ENCODE results near the gene B4GAT1. TPM values are rescaled to one million over a fixed set of nuclear protein-coding genes. Genes with fewer than 3 reads are reported as not detected.

The B4GAT1 gene
- total and polyA plus RNA-seq, 2 of the 4 experiments (the other 2 are of a cell fraction): 10.6 to 18.4 TPM

DNA sequence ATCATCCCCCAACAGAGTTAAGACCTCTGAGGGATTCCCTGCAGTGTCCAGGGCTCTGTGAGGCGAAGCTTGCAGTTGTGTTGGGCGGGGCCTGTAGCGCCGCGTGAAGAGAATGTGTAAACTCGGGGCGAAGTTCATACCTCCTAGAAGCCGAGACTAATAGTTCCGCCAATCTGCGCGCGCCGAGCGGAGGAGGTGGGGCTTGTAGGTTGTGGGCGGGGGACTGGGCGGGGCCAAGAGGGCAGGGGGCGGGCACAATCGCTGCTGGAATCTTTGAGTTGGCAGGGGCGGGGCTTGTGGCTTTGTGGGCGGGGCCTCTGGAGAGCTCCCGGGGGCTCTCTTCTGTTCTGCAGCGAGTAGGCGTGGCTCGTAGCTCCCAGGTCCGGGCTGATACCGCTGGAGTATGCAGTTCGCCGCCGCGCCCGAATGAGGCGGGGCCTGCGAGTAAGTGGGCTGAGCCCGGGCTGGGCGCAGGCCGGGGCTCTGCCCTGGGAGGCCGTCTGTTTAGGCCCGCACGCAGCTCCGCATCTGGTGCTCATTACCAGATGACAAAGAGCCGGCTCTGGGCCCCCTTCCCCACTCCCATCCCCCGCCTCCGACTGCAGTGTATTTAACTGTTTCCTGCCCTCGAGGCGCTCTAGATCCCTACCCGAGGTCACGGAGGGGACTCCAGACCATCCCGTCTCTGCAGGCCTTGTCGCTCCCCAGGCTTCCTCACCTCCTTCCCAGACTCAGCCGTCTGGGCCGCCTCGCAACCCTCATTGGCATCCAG is 34.7 kb downstream of the B4GAT1 start:
- peak overlapping the region; percentile 77 for H2BK5ac ChIP-seq (ENCODE audit: low read depth, low read length, poor library complexity, severe bottlenecking)
- peaks cover 20% of the 10 kb centered on the region for H3K4me1 ChIP-seq (ENCODE audit: control insufficient read depth, insufficient read depth, low read length)
- peak overlapping the region; percentile 94 for H3K14ac ChIP-seq (replicated peaks; ENCODE audit: low read depth, low read length)
- H3K18ac ChIP-seq (ENCODE audit: low read depth, low read length): peak overlapping the region; percentile 35
- peak overlapping the region; percentile 93 for H3K27ac ChIP-seq (ENCODE audit: insufficient read depth, low read length)
- peak overlapping the region; percentile 37 for H3K23ac ChIP-seq (ENCODE audit: low read depth, low read length)
- POLR2A ChIA-PET (ENCODE audit: unreplicated experiment): interaction anchor here (0.6 to 2.9 kb wide), 7 partner anchors 9 to 74 kb away, joined by 3 to 23 read pairs (median 6); partner anchors contain the start of gene RIN1
- H2AK5ac ChIP-seq (ENCODE audit: low read depth, low read length): peak overlapping the region; percentile 77
- H3K9me1 ChIP-seq (ENCODE audit: insufficient read depth, low read length): peaks cover 2% of the 10 kb centered on the region
- peak; percentile 75 for ATAC-seq (ENCODE audit: low read depth)
- H3K9ac ChIP-seq (ENCODE audit: low read depth, low read length): peak overlapping the region; percentile 95
- intact Hi-C loops (cut with micrococcal nuclease) (loop anchor here (1.0 kb wide), 2 partner anchors 16 to 24 kb away; partner anchors contain the start of gene RIN1), dilution Hi-C loops (cut with HindIII; ENCODE audit: low sequenced_read_pairs, unreplicated experiment) (no loop called here), in situ Hi-C loops (cut with MboI; ENCODE audit: low sequenced_read_pairs) (no loop called here)
- peak; percentile 99 for DNase-seq
- peak overlapping the region; percentile 53 to 74; a peak in 3 of 4 replicates for H4K8ac ChIP-seq (ENCODE audit: low read depth in 2 of 2, low read length in 2 of 2)
- H3K36me3 ChIP-seq (ENCODE audit: control insufficient read depth, insufficient read depth, low read length): no peaks in the 10 kb centered on the region
- H2AFZ ChIP-seq (replicated peaks; ENCODE audit: low read length, poor library complexity): peak overlapping the region; percentile 94
- BruUV-seq (replicated peaks): no TSS peak
- CTCF ChIA-PET: interaction anchor here (0.5 to 2.4 kb wide), 9 partner anchors 10 to 76 kb away, joined by 3 to 17 read pairs (median 5); partner anchors contain the start of gene RIN1
- H3K56ac ChIP-seq (ENCODE audit: extremely low read depth, insufficient read depth, low read length): peak overlapping the region; percentile 76
- H4K91ac ChIP-seq (ENCODE audit: insufficient read depth, low read depth, low read length): peak overlapping the region; percentile 77
- peaks cover 0 to 34% of the 10 kb centered on the region in 2 experiments; a peak in 2 of 4 replicates for H3K79me1 ChIP-seq (ENCODE audit: low read depth in 1 of 2, low read length in 2 of 2)
- peak overlapping the region; percentile 11; the same call in 1 of the 3 replicates for H2BK15ac ChIP-seq (ENCODE audit: low read depth, low read length)
- H3K4me3 ChIP-seq (ENCODE audit: insufficient read depth, low read depth, low read length): peak overlapping the region; percentile 72
- H2BK20ac ChIP-seq (ENCODE audit: low read depth, low read length): no peak overlapping the region
- H4K20me1 ChIP-seq (ENCODE audit: insufficient read depth, low read length): peaks cover 39% of the 10 kb centered on the region
- peak overlapping the region; percentile 93 for H2AK9ac ChIP-seq (replicated peaks; ENCODE audit: low read depth, low read length, poor library complexity)
- H4K5ac ChIP-seq (ENCODE audit: low read depth, low read length): peak overlapping the region; percentile 34
- peak overlapping the region; percentile 89 for H2BK120ac ChIP-seq (ENCODE audit: low read depth, low read length)
- H3K4me2 ChIP-seq (ENCODE audit: low read depth, low read length): peak overlapping the region; percentile 92
- no peaks in the 10 kb centered on the region for H3K9me3 ChIP-seq (ENCODE audit: control insufficient read depth, insufficient read depth, low read length)
- 0% methylated on average over 8 of the region's 52 CpGs; no CpG with 5 or more reads in 1 of the 2 experiments for WGBS, 2 experiments (ENCODE audit: extremely low coverage in 2 of 2, insufficient read length in 1 of 2)
- no peaks in the 10 kb centered on the region for H3K27me3 ChIP-seq (ENCODE audit: control insufficient read depth, insufficient read depth, low read length)
- peak overlapping the region; percentile 81 for H3K4ac ChIP-seq (ENCODE audit: low read depth, low read length)
- TF ChIP-seq POLR2A (IDR thresholded peaks at IDR 0.05; ENCODE audit: low read depth, low read length) (peak; percentile 68; the same call in 1 of the 2 replicates), MXI1 (IDR thresholded peaks at IDR 0.05; ENCODE audit: borderline replicate concordance, low read depth, low read length) (no peak; the same call in 1 of the 2 replicates), MAZ (IDR thresholded peaks at IDR 0.05; ENCODE audit: borderline replicate concordance, low read depth, low read length) (peak; percentile 72)
